HG03521 (cell line): ENCODE measurements around the gene KRTAP10-12.

Experiments used
- ATAC-seq: cut with Tn5 transposase; IDR thresholded peaks from one replicate; pipeline ENCODE4 v1.9.1; 2021; ENCODE audit warnings: mild to moderate bottlenecking, moderate library complexity; ENCODE audit not compliant: unreplicated experiment

Gene KRTAP10-12

DNA sequence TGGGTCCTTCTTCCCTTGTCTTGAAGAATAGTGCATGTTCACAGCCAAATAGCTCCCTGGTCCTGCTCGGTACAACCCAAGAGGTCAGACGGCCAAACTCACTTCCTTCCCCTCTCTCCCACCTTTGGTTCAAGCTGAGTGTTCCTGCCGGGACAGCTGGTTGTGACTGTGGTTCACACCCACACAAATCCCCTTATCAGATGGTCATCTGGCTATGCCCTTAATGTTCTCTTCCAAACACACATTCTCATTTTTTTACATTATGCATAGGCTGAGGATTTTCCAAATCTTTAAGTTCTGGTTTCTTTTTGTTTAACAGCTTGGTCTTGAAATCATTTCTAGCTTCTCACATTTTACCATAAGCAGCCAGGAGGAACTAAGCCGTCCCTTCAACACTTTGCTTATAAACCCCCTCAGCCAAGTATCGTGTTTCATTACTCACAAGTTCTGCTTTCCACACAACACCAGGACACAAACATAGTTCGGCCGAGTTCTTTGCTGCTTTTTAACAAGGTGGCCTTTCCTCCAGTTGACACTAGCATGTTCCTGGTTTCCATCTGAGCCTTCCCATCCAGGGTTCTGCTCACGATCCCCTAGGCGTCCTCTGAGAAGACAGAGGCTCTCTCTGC lies 34.1 kb downstream of the KRTAP10-12 start:
- ATAC-seq = no peak

DNA sequence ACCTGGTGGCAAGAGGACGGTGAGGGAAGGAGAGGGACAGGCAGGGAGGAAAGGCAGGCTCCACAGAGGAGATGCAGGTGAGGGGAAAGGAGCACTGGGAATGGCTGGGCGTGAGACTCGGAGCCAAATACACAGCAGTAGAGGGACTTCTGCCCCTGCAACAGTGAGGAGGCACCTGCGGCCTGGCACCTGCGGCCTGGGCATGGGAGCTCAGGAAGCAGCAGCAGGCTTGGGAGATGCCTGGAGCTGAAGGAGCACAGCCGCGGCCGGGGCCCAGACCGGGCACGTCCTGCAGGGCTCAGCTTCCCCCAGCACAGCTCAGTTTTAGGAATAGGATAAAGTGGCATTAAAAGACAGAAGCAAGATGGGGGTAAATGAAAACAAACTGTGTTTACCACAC lies 35.3 kb downstream of the KRTAP10-12 start:
- no peak for ATAC-seq

DNA sequence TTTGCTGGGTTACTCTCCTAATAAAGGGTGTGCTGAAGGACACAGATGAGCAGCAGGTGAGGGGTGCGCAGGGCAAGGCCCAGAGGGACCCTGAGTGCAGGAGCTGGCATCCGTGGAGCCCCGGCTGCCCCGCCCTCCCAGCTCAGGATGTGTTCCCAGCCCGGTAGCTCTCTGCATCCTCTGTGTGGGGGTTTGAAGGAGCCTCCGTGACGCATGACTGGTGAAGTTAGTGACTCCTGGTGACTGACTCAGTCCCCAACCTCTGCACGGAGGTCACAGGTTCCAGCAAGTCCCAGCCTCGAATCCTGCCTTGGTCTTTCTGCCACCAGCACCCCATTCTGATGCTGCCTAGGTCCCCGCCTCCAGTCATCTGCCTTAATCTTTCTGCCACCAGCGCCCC lies 36.0 kb downstream of the KRTAP10-12 start:
- ATAC-seq = no peak

DNA sequence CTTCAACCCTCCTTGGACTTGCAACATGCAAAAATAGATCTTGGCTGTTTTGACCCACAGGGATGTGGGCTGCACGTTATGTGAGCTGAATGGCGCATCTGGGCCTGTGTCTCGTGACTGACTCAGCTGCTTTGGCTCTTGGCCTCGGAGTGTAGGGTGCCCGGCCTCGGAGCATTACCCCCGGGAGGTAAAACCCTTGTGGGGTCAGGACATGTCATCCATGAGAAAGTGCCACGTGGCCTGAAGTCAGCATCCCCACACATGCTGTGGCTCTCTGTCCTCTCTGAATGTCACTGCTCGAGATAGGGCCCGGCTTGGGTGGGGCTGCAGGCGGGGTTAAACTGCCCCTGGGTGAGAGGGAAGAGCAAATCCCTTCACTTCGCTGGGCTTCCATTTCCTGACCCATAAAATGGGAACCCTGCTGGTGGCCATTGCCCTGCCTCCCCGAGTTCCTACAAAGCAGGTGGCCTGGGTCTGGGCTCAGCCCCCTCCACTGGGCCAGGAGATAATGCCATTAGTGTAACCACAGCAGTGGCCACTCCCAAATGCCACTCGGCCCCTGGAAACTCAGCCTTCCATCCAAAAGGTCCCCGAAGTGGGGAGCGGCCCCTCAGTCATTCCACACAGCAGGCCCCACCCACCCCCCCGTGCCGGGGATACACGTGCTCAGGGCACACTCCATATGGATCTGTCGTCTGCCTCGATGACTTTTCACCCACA lies 37.2 kb downstream of the KRTAP10-12 start:
- no peak for ATAC-seq

DNA sequence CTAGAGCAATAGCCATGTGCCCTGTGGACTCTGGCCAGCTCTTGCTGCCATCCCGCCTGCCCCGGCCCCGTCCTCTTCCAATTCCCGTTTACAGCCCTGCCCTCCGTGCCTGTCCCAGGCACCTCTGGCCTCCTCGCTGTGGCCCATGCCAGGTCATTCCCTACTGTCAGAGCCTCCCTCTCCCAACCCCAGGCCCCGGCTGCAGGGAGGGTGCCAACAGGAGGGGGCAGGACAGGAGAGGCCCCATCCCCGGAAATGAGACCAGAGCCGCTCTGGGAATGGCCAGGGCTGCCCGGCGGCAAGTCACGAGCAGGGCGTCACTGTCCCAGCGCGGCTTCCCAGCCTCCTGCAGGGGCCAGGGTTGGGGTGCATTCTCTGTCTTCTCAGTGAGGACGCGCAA lies 37.9 kb downstream of the KRTAP10-12 start:
- no peak for ATAC-seq

DNA sequence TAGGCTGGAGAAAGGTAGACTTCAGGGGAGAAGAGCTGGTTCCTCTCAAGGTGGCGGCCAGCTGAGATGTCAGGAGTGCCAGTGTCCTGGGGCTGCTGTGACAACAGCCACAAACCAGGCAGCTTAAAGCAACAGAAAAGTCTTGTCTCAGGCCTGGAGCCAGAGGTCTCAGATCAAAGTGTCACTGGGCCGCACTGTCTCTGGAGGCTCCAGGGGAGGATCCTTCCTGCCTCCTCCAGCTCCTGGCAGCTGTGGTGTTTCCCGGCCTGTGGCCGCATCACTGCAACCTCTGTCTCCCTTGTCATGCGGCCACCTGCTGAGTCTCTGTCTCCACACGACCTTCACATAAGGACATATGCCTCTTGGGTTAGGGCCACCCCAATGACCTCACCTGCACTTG lies 38.8 kb downstream of the KRTAP10-12 start:
- ATAC-seq = no peak

DNA sequence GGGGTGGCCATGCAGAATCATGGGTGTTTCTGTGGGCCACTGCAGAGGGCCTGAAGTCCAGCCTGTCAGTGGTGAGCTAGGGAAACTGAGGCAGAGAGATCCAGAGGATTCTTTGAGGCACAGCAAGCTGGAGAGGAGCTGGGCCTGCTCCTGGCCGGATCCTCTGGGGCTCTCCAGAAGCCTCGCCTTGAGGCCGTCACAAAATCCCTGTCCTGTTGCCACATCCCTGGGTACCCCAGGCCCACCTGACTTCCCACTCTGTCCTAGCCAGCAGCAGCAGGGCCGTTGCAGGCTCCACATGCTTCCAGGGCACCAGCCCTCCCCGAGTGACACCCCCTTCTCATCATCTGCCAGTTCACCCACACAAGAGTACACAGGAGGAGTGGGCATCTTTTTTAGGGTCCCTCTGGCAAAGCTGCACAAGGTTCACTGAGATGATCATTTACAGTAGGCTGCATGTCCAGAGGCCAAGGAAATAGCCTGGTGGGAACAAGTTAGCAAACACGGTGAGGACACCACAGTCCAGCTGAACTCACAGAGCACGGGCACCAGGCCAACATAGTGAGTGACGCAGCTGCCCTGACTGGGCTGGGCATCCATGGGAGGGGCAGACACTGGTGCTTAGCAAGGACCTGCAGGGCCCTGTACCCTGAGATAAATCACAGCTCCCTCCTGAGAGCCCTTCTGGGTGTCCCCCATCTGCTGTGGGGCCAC lies 39.5 kb downstream of the KRTAP10-12 start:
- no peak for ATAC-seq

DNA sequence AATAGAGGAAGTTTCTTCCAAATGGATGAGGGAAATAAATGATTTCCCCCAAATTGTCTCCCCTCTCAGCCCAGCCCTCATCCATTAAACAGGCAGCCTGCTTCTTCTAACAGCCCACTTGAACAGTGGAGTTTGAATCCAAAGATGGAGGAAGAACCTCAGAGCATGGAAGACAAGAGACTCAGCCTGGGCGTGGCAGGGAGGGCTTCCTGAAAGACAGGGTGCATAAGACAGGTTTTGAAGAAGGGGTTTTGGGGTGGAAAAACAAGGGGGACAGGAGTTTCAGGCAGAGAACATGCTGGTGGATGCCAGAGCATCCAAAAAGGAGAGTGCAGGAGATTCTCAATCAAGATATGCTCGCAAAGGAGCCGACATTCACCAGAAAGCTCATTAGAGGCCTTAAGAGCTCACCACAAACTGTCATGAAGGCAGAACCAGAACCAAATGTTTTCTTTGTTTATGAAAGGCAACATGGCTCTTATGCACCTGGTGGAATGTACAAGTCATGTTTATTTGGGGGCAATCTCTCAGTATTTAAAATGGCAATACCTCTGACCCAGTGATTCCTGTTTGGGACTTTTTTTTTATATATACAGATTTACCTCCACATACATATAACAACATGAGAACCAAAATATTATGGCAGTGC lies 40.9 kb downstream of the KRTAP10-12 start:
- no peak for ATAC-seq

DNA sequence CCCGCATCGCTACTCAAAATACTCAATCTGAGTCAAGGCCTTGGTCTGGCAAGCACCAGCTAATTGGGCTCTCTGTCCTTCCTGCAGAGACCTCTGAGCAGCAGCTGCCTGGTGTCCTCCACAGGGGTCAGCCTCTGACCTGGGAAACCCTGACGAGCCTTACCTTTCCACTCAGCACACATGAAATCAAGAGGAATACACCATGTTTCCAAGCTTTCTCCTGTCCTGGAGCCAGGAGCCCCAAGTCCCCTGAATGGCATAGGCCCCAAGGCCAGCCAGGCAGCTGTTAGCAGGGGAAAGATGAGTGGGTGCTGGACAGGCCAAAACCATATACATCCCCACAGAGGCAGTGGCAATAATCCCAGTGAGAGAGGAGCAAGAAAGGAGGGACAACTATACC lies 41.6 kb downstream of the KRTAP10-12 start:
- no peak for ATAC-seq

DNA sequence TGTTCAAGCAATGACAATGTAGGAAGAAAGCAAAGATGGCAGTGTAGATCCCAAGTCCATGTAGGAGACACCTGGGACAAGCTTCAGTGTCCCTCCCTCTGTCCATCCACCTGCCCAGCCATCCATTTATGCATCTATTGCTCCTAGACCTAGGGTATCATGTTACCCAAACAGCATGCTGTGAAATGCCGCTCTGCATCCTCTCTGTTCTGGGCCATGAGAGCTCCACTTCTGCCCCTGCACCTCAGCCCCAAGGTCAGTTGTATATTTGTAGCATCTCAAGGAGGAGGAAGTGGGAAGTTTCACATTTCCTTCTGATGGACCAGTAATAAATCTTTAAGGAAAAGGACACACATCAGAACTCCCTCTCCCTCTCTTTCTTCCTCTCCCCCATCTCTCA lies 42.3 kb downstream of the KRTAP10-12 start:
- ATAC-seq = no peak

DNA sequence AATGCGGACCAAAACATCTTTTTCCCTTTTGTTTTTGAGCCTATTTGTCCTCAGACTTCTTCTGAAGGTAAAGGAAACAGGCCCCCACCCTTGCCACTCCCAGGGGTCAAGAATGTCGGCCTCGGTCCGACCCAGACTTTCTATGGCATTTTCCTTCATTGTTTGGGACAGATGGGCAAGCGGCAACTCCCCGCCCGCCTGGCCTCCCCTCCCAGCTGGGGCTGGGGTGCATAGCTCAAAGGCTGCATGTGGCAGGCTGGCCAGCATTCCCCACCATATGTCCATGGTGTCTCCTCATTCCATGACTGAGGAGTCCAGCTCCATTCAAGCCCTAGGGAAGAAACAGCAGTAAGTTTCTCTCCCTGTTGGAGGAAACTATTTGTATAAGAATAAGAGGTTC lies 43.8 kb downstream of the KRTAP10-12 start:
- no peak for ATAC-seq

DNA sequence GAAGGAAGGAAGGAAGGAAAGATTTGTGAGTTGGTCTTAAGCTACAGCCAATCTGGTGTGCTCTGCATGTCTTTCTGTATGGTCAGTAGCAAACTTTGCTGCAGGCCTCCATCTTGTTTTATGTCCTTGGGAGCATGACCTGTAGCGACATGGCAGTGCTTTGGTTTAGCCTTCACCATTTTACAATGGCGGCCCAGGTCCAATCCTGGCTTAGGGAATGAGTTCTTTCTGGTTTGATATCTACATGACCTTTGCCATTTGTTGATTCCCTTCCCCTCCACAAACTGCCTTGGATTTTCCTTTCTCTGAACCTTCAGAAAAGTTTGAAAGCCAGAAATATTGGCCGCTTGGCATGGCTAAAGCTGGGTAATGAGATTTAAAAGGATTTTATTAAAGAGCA lies 44.9 kb downstream of the KRTAP10-12 start:
- ATAC-seq = no peak

DNA sequence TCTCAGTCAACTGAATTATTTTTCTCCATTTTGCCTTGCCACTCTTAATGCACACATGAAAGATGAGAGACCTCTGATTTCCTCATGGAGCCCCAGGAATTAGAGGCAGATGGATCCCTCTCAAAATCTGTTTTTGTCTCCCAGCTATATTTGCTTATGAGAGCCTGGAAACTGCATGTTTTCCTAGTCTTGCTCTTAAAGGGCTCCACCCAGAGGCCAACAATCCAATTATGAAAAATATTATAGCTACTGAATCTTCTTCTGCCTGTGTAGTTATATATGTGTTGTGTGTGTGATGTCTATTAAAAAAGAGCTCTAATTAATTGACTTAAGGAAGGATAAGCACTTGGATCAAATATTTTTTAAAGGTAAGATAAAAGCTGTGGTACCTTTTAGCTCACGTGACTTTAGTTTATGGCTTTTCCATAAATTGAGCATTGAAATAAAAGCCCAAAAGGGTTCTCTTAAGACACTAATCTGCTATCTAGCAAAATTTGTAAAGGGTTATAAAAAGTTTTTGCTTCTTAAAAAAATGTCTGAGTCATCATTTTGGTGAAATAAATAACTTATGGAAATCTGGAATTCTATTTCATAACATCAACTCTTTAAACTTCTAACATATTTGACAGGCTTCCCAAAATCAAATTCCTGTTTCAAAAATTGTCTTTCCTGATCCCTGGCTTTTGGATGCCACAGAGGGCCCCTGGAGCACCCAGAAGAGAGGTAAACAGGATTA lies 45.6 kb downstream of the KRTAP10-12 start:
- no peak for ATAC-seq
